HG03432 (cell line): ENCODE measurements around the gene TBX5.

ENCODE experiments used
- ATAC-seq: cut with Tn5 transposase; IDR thresholded peaks from one replicate; pipeline ENCODE4 v1.9.1; 2021; ENCODE audit warnings: mild to moderate bottlenecking, moderate library complexity; ENCODE audit not compliant: unreplicated experiment

TBX5 gene

GRCh38 chr12:114405519-114406271 lies at the start of gene TBX5:
TSS of gene TBX5 (minus strand) at chr12:114406144. CDS start at chr12:114403898, 2,246 bp downstream.
- ATAC-seq, result no peak

- no peak for ATAC-seq
Measured at GRCh38 chr12:114451657-114452056, 45.7 kb upstream of the TBX5 start.

- ATAC-seq, result no peak
Measured at GRCh38 chr12:114450515-114451300, 44.8 kb upstream of the TBX5 start.

- no peak for ATAC-seq
Measured at GRCh38 chr12:114450019-114450418, 44.1 kb upstream of the TBX5 start.

- ATAC-seq, result no peak
Measured at GRCh38 chr12:114448618-114448933, 42.6 kb upstream of the TBX5 start.

- ATAC-seq, result no peak
Measured at GRCh38 chr12:114447799-114448617, 42.1 kb upstream of the TBX5 start.

GRCh38 chr12:114447274-114447716 lies 41.4 kb upstream of the TBX5 start:
- ATAC-seq, result no peak

- no peak for ATAC-seq
Measured at GRCh38 chr12:114445401-114446323, 39.7 kb upstream of the TBX5 start.

GRCh38 chr12:114444422-114445279 lies 38.7 kb upstream of the TBX5 start:
- no peak for ATAC-seq

GRCh38 chr12:114443607-114444421 lies 37.9 kb upstream of the TBX5 start:
- ATAC-seq, result no peak

- ATAC-seq, result no peak
Measured at GRCh38 chr12:114442578-114442977, 36.6 kb upstream of the TBX5 start.

- ATAC-seq, result no peak
Measured at GRCh38 chr12:114441545-114441944, 35.6 kb upstream of the TBX5 start.

- no peak for ATAC-seq
Measured at GRCh38 chr12:114441039-114441383, 35.1 kb upstream of the TBX5 start.

- no peak for ATAC-seq
Measured at GRCh38 chr12:114440270-114441038, 34.5 kb upstream of the TBX5 start.

- ATAC-seq, result no peak
Measured at GRCh38 chr12:114439817-114440216, 33.9 kb upstream of the TBX5 start.

- ATAC-seq, result no peak
Measured at GRCh38 chr12:114439261-114439683, 33.3 kb upstream of the TBX5 start.

GRCh38 chr12:114438635-114439256 lies 32.8 kb upstream of the TBX5 start:
- no peak for ATAC-seq
